NCI-H2227 (cell line): ENCODE measurements around the gene P2RX4.
"Not testable (repeated sequence)": the region's sequence is repeated elsewhere in the genome, so short reads cannot be mapped to it uniquely, and the experiment has no call there.

Source experiments
- DNase-seq: peaks from one replicate; lab custom pipeline; 2025; ENCODE audit not compliant: unreplicated experiment; lab: John Stamatoyannopoulos, UW

P2RX4 gene

GRCh38 chr12:121273364-121273896, 63.5 kb downstream of the P2RX4 start:
- DNase-seq = no peak

DNA sequence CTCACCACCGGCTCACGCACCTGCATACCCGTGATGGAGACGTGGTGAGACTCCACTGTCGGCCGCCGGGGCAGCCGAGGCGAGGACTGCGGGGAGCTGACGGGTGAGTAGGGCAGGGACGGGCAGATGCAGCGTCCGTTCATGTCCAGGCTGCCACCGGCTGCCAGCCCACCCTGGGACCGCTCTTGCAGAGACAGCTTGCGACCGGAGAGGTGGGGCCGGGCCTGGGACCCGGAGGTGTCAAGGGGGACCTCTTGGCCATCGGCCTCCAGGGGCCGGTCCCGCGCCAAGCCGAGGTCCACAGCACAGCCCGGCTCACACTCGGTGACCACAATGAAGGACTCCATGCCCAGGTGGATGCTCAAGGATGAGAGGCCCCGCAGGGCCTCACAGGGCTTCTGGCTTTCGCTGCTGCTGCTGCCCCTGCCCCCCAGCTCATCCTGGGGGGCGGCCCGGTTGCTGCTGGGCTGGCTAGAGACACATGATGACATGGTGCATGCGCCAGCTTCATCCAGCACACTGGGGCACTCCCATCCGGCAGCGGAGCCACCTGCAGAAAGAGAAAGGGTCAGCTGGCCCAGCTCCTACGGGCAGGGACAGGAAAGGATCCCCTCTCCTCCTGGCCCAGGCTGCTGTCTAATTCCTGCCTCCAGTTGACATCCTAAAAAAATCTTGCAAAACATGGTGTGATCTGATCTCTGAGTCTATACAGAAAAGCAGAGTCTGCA, 64.3 kb downstream of the P2RX4 start:
- no peak for DNase-seq

DNA sequence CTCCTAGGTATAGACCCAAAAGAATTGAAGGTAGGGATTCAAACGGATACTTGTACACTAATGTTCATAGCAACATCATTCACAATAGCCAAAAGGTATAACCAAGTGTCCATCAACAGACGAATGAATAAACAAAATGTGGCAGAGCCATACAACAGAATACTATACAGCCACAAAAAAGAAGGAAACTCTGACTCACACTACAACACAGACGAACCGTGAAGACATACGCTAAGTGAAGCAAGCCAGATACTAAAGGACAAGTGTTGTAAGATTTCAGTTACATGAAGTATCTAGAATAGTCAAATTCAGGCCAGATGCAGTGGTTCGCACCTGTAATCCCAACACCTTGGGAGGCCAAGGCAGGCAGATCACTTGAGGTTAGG, 67.4 kb downstream of the P2RX4 start:
- no peak for DNase-seq

- DNase-seq = no peak
Measured at GRCh38 chr12:121278169-121279070, 68.5 kb downstream of the P2RX4 start.

DNA sequence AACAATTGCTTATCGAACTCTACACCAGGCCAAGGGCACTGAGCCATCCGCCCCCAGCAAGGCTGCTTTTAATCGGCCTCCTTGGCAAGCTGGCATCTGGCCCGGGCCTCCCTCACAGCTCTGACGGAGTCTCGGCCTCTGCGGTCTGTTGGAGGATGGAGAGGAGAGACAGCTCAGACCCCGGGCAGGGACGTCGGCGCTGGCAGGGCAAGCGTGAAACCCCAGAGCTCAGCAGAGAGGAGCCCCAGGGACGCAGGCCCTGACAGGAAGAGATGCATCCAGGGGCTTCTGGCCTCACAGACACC, 69.1 kb downstream of the P2RX4 start:
- no peak for DNase-seq

- no peak for DNase-seq
Measured at GRCh38 chr12:121279507-121279915, 69.6 kb downstream of the P2RX4 start.

DNA sequence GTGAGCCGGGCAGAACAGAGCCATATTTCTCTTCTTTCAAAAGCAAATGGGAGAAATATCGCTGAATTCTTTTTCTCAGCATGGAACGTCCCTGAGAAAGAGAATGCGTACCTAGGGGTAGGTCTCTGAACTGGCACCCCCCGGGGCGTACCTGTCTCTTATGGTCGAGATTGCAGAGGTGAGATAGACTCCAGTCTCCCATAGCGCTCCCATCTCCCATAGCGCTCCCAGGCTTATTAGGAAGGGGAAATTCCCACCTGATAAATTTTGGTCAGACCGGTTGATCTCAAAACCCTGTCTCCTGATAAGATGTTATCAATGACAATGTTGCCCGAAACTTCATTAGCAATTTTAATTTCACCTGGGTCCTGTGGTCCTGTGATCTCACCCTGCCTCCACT, 70.6 kb downstream of the P2RX4 start:
- not testable (repeated sequence) for DNase-seq

GRCh38 chr12:121281116-121281515, 71.2 kb downstream of the P2RX4 start:
- DNase-seq = not testable (repeated sequence)

- DNase-seq = no peak
Measured at GRCh38 chr12:121282072-121282742, 72.3 kb downstream of the P2RX4 start.

GRCh38 chr12:121282910-121283309, 73.0 kb downstream of the P2RX4 start:
- not testable (repeated sequence) for DNase-seq

- DNase-seq = no peak
Measured at GRCh38 chr12:121283388-121283787, 73.5 kb downstream of the P2RX4 start.
